Measurements from ENCODE around the gene HOXC4. TPM values are rescaled to one million over a fixed set of nuclear protein-coding genes. Genes with fewer than 3 reads are reported as not detected.
A peak's percentile ranks its signal among the peaks of the same experiment; 100 is the strongest.

HOXC4 gene
- total RNA-seq, 1 experiment from 2014 or later: 4.1 TPM

GRCh38 chr12:54018468-54018984 lies 35.1 kb upstream of the HOXC4 start:
- POLR2A ChIA-PET: no interaction called here
- Histone ChIP-seq H3K27me3 (replicated peaks; ENCODE audit: control insufficient read depth, insufficient read depth, low read length) (no peaks in the 10 kb centered on the region), H3K36me3 (ENCODE audit: control insufficient read depth, insufficient read depth, low read length) (no peaks in the 10 kb centered on the region), H3K9me3 (no peaks in the 10 kb centered on the region), H3K4me3 (ENCODE audit: low read depth, low read length) (peak overlapping the region; percentile 58), H3K4me1 (peaks cover 24% of the 10 kb centered on the region)
- no peaks in the 10 kb centered on the region for H3K27me3 Mint-ChIP-seq (ENCODE audit: insufficient read depth, unreplicated experiment)
- no peaks in the 10 kb centered on the region for H3K9me3 Mint-ChIP-seq (ENCODE audit: unreplicated experiment)
- TSS peak; percentile 22 for BruUV-seq (replicated peaks)
- CTCF ChIA-PET: no interaction called here
- no peak for TF ChIP-seq CTCF (IDR thresholded peaks at IDR 0.05; ENCODE audit: insufficient read depth in 1 of 2, low read depth in 1 of 2, low read length in 1 of 2, severe bottlenecking in 1 of 2, unreplicated experiment in 1 of 2)
- peak overlapping the region; percentile 83 for H3K27ac Mint-ChIP-seq (ENCODE audit: unreplicated experiment)
- intact Hi-C loops (cut with micrococcal nuclease; ENCODE audit: unreplicated experiment): loop anchor here (5.0 kb wide), 1 partner anchor 41 kb away; no protein-coding TSS in a partner anchor
- peaks cover 21% of the 10 kb centered on the region for H3K4me1 Mint-ChIP-seq (ENCODE audit: low read depth, unreplicated experiment)
- H3K4me3 Mint-ChIP-seq (ENCODE audit: unreplicated experiment): peak overlapping the region; percentile 98
- DNase-seq: no peak
- H3K36me3 Mint-ChIP-seq (ENCODE audit: insufficient read depth, unreplicated experiment): peaks cover 6% of the 10 kb centered on the region

- H3K27me3 Mint-ChIP-seq (ENCODE audit: insufficient read depth, unreplicated experiment): no peaks in the 10 kb centered on the region
Observed at GRCh38 chr12:54019091-54019811, 34.4 kb upstream of the HOXC4 start.

More at GRCh38 chr12:54019091-54019811, 34.4 kb upstream of the HOXC4 start:
- Histone ChIP-seq H3K4me3 (ENCODE audit: low read depth, low read length) (no peak overlapping the region), H3K9me3 (no peaks in the 10 kb centered on the region), H3K4me1 (peaks cover 22% of the 10 kb centered on the region), H3K27me3 (replicated peaks; ENCODE audit: control insufficient read depth, insufficient read depth, low read length) (no peaks in the 10 kb centered on the region), H3K36me3 (ENCODE audit: control insufficient read depth, insufficient read depth, low read length) (no peaks in the 10 kb centered on the region)
- BruUV-seq (replicated peaks): no TSS peak
- no peak overlapping the region for H3K4me3 Mint-ChIP-seq (ENCODE audit: unreplicated experiment)
- no peak for TF ChIP-seq CTCF (IDR thresholded peaks at IDR 0.05; ENCODE audit: insufficient read depth in 1 of 2, low read depth in 1 of 2, low read length in 1 of 2, severe bottlenecking in 1 of 2, unreplicated experiment in 1 of 2)
- H3K4me1 Mint-ChIP-seq (ENCODE audit: low read depth, unreplicated experiment): peaks cover 14% of the 10 kb centered on the region
- H3K36me3 Mint-ChIP-seq (ENCODE audit: insufficient read depth, unreplicated experiment): peaks cover 6% of the 10 kb centered on the region
- CTCF ChIA-PET: no interaction called here
- no peaks in the 10 kb centered on the region for H3K9me3 Mint-ChIP-seq (ENCODE audit: unreplicated experiment)
- no peak for DNase-seq
- intact Hi-C loops (cut with micrococcal nuclease; ENCODE audit: unreplicated experiment): loop anchor here (5.0 kb wide), 1 partner anchor 42 kb away; no protein-coding TSS in a partner anchor
- POLR2A ChIA-PET: no interaction called here
- peak overlapping the region; percentile 4 for H3K27ac Mint-ChIP-seq (ENCODE audit: unreplicated experiment)
